CD4-positive, alpha-beta T cell (primary cell): ENCODE results near the gene VPS50. TPM values are rescaled to one million over a fixed set of nuclear protein-coding genes. Genes with fewer than 3 reads are reported as not detected.
"Not testable (repeated sequence)": the region's sequence is repeated elsewhere in the genome, so short reads cannot be mapped to it uniquely, and the experiment has no call there.

ENCODE experiments used
- ATAC-seq: fragments of 200-7000 bp; cut with Tn5 transposase; one replicate; pipeline ENCODE4 v1.10.0; 2022; ENCODE audit warnings: mild to moderate bottlenecking; ENCODE audit not compliant: poor library complexity
- CTCF ChIA-PET: fragments of 350-600 bp; sonication (Branson Sonifier 250); formaldehyde crosslinking; loops from one replicate; lab custom pipeline; 2021; ENCODE audit warnings: antibody characterized with exemption, inconsistent platforms; lab: Charles Lee
- POLR2A ChIA-PET: fragments of 350-600 bp; sonication (Branson Sonifier 250); formaldehyde crosslinking; loops from one replicate; lab custom pipeline; 2021; ENCODE audit warnings: antibody characterized with exemption, inconsistent platforms; lab: Charles Lee
- DNase-seq, 14 experiments: peaks; one replicate each; pipeline ENCODE4 v3.0.0-alpha.2; 2013 to 2020; ENCODE audit warnings: mixed read lengths in 2 of 14
- H3K27ac ChIP-seq, 2 donors: one replicate each; pipeline versions ENCODE4 v1.5.1 to v1.7.0; 2013; ENCODE audit warnings: low read length in 2 of 2, low read depth in 1 of 2, mild to moderate bottlenecking in 1 of 2
- H3K27me3 ChIP-seq, 2 experiments: 1 replicate in 1 of 2; 2 replicates in 1 of 2; pipeline versions ENCODE4 v1.6.1 to v1.7.0; 2013; ENCODE audit warnings: low read length in 2 of 2, control low read depth in 1 of 2, mild to moderate bottlenecking in 1 of 2, moderate library complexity in 1 of 2; ENCODE audit not compliant: insufficient read depth in 2 of 2, control insufficient read depth in 1 of 2
- H3K36me3 ChIP-seq: one replicate; pipeline ENCODE4 v1.6.1; 2013; ENCODE audit warnings: low read length, control low read depth; ENCODE audit not compliant: insufficient read depth
- H3K4me1 ChIP-seq: one replicate; pipeline ENCODE4 v1.6.1; 2013; ENCODE audit warnings: low read length, control low read depth; ENCODE audit not compliant: insufficient read depth
- H3K4me3 ChIP-seq: one replicate; pipeline ENCODE4 v1.5.1; 2013; ENCODE audit warnings: mild to moderate bottlenecking, low read length, moderate library complexity
- H3K9me3 ChIP-seq, 2 experiments: 1 replicate in 1 of 2; 2 replicates in 1 of 2; pipeline versions ENCODE4 v1.6.1 to v1.7.0; 2013; ENCODE audit warnings: low read length in 2 of 2, mild to moderate bottlenecking in 2 of 2, control low read depth in 1 of 2, moderate library complexity in 1 of 2; ENCODE audit not compliant: control insufficient read depth in 1 of 2, insufficient read depth in 1 of 2
- H3K27ac Mint-ChIP-seq: one replicate; pipeline ENCODE4 v1.8.0; 2020; ENCODE audit warnings: mixed read lengths
- H3K27me3 Mint-ChIP-seq: one replicate; pipeline ENCODE4 v1.8.0; 2021; ENCODE audit warnings: mixed read lengths
- H3K36me3 Mint-ChIP-seq: one replicate; pipeline ENCODE4 v1.8.0; 2021; ENCODE audit warnings: low read depth, mixed read lengths
- H3K4me1 Mint-ChIP-seq: one replicate; pipeline ENCODE4 v1.8.0; 2021; ENCODE audit warnings: low read depth, mixed read lengths
- H3K4me3 Mint-ChIP-seq: one replicate; pipeline ENCODE4 v1.8.0; 2020; ENCODE audit warnings: mild to moderate bottlenecking, mixed read lengths
- H3K9me3 Mint-ChIP-seq: one replicate; pipeline ENCODE4 v1.8.0; 2020; ENCODE audit warnings: mixed read lengths
- CTCF ChIP-seq: fragments of 200-600 bp; IDR thresholded peaks from one replicate; pipeline ENCODE4 v1.8.0; 2022; ENCODE audit warnings: antibody characterized with exemption, mild to moderate bottlenecking
- intact Hi-C, 2 experiments: fragments of 100-400 bp; cut with DNase I in 1 of 2; cut with micrococcal nuclease in 1 of 2; formaldehyde crosslinking; loops; one replicate each; pipeline versions ENCODE4 v1.15.1 to v1.9.0; 2023 to 2025; cut with DNase I, micrococcal nuclease
- total RNA-seq, 174 experiments: library from RNA in 2 of 174; stranded (reverse) in 2 of 174; gene quantifications; one replicate each; pipeline ENCODE4 v1.2.3 and lab custom pipeline; 2021 to 2026

Gene VPS50
- total RNA-seq, 2 experiments from 2014 or later: 13.2 to 17.3 TPM

DNA sequence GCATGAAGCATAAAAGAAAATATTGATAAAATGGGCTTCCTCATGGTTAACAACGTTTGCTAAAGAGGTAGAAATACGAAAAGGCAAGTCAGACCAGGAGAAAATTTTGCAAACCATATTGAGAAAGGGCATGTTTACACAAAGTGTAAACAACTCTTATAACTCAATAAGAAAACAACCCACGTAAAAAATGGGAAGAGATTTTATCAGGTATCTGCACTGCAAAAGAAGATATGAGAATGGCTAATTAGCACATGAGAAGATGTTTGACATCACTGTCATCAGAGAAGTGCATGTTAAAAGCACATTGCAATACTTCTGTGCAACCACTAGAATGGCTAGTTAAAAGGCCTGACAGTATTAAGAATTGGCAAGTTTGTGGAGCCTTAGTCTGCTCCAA is 99.5 kb downstream of the VPS50 start:
- TF ChIP-seq CTCF: no peak
- H3K9me3 Mint-ChIP-seq: no peaks in the 10 kb centered on the region
- ChIA-PET POLR2A (no interaction called here), CTCF (no interaction called here)
- H3K4me3 Mint-ChIP-seq: no peak overlapping the region
- H3K9me3 ChIP-seq: no peaks in the 10 kb centered on the region
- intact Hi-C loops: no loop called here
- peaks cover 4% of the 10 kb centered on the region for H3K36me3 ChIP-seq
- ATAC-seq: no peak
- H3K27me3 Mint-ChIP-seq: no peaks in the 10 kb centered on the region
- H3K27me3 ChIP-seq: no peaks in the 10 kb centered on the region
- no peak overlapping the region for H3K27ac ChIP-seq
- peaks cover 42% of the 10 kb centered on the region for H3K36me3 Mint-ChIP-seq
- DNase-seq: no peak
- no peak overlapping the region for H3K27ac Mint-ChIP-seq
- no peaks in the 10 kb centered on the region for H3K4me1 Mint-ChIP-seq
- H3K4me3 ChIP-seq: no peak overlapping the region
- no peaks in the 10 kb centered on the region for H3K4me1 ChIP-seq

GRCh38 chr7:93332172-93332571 is 100.0 kb downstream of the VPS50 start:
- POLR2A ChIA-PET: no interaction called here
- H3K9me3 ChIP-seq: no peaks in the 10 kb centered on the region
- no peak overlapping the region for H3K4me3 ChIP-seq
- Mint-ChIP-seq H3K27me3 (no peaks in the 10 kb centered on the region), H3K4me1 (no peaks in the 10 kb centered on the region), H3K36me3 (peaks cover 47% of the 10 kb centered on the region), H3K9me3 (no peaks in the 10 kb centered on the region), H3K4me3 (no peak overlapping the region), H3K27ac (no peak overlapping the region)
- TF ChIP-seq CTCF: no peak
- peaks cover 4% of the 10 kb centered on the region for H3K36me3 ChIP-seq
- no peak for DNase-seq
- CTCF ChIA-PET: no interaction called here
- intact Hi-C loops: no loop called here
- ATAC-seq: no peak
- H3K27ac ChIP-seq: no peak overlapping the region
- H3K4me1 ChIP-seq: no peaks in the 10 kb centered on the region
- no peaks in the 10 kb centered on the region for H3K27me3 ChIP-seq

DNA sequence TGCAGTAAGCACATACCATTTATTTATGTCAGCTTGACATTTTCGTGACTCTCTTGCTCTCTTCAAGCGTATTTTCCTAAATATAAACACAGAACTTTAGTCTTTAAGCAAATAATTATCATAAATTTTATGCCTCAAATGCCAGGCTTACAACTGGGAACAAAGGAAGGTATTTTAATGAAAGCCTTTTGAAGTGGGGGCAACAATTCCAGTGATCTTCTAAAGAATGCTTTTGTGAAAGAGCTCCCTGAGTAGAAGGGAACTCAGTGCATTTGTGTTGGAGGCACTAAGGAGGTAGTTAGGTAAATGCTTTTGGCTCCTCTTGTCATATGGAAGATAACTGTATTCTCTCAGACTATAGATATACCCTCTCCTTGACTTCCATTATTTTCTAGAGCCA is 104.9 kb downstream of the VPS50 start:
- H3K27me3 ChIP-seq: no peaks in the 10 kb centered on the region
- POLR2A ChIA-PET: no interaction called here
- Mint-ChIP-seq H3K27ac (no peak overlapping the region), H3K27me3 (no peaks in the 10 kb centered on the region), H3K9me3 (no peaks in the 10 kb centered on the region), H3K36me3 (peaks cover 77% of the 10 kb centered on the region), H3K4me3 (no peak overlapping the region), H3K4me1 (no peaks in the 10 kb centered on the region)
- TF ChIP-seq CTCF: no peak
- no peak overlapping the region for H3K4me3 ChIP-seq
- DNase-seq: no peak
- no peaks in the 10 kb centered on the region for H3K4me1 ChIP-seq
- H3K36me3 ChIP-seq: peaks cover 30% of the 10 kb centered on the region
- intact Hi-C loops: no loop called here
- no peak overlapping the region for H3K27ac ChIP-seq
- CTCF ChIA-PET: no interaction called here
- no peaks in the 10 kb centered on the region for H3K9me3 ChIP-seq
- no peak for ATAC-seq

- POLR2A ChIA-PET, H3K9me3 ChIP-seq, H3K27me3 Mint-ChIP-seq, CTCF ChIA-PET, H3K27ac Mint-ChIP-seq, H3K4me3 ChIP-seq, H3K4me1 ChIP-seq, H3K27me3 ChIP-seq, H3K27ac ChIP-seq, H3K4me1 Mint-ChIP-seq, DNase-seq, H3K4me3 Mint-ChIP-seq, ATAC-seq, H3K9me3 Mint-ChIP-seq, intact Hi-C loops: not testable (repeated sequence)
- H3K36me3 Mint-ChIP-seq: peaks cover 52% of the 10 kb centered on the region
- peaks cover 26% of the 10 kb centered on the region for H3K36me3 ChIP-seq
These were observed 110.0 kb downstream of the VPS50 start for GRCh38 chr7:93342178-93342577.
